Endothelial cell of umbilical vein (primary cell): ENCODE results near the gene JHY.

ENCODE experiments used
- EZH2 ChIP-seq: IDR thresholded peaks from 2 replicates; pipeline ENCODE4 v1.6.1; 2012; ENCODE audit warnings: borderline replicate concordance, low read depth, mild to moderate bottlenecking, moderate library complexity, low read length, inconsistent platforms; ENCODE audit not compliant: severe bottlenecking
- MYC ChIP-seq: IDR thresholded peaks from one replicate; pipeline ENCODE4 v1.6.1; 2011; ENCODE audit warnings: mild to moderate bottlenecking, low read depth, low read length
- POLR2A ChIP-seq: IDR thresholded peaks from 2 replicates; pipeline ENCODE4 v1.6.1; 2012; ENCODE audit warnings: low read depth, mild to moderate bottlenecking, control low read depth, low read length
- POLR2AphosphoS5 ChIP-seq: IDR thresholded peaks from 2 replicates; pipeline ENCODE4 v1.6.1; 2012; ENCODE audit warnings: low read depth, mild to moderate bottlenecking, control low read depth, low read length, moderate library complexity; ENCODE audit not compliant: insufficient read depth
- TF ChIP-seq, protein P1 (sequence below), 2 donors: IDR thresholded peaks; 1 replicate in 1 of 2; 2 replicates in 1 of 2; pipeline ENCODE4 v1.5.1; 2011; ENCODE audit warnings: low read length in 2 of 2, mild to moderate bottlenecking in 2 of 2, moderate library complexity in 2 of 2, control low read depth in 1 of 2, inconsistent platforms in 1 of 2, low read depth in 1 of 2; ENCODE audit not compliant: insufficient read depth in 1 of 2; ENCODE audit errors: extremely low read depth in 1 of 2
- TF ChIP-seq, protein P2 (sequence below): IDR thresholded peaks from 2 replicates; pipeline ENCODE4 v1.6.1; 2011; ENCODE audit not compliant: insufficient read depth, insufficient read length

- TF ChIP-seq, protein P1, sequence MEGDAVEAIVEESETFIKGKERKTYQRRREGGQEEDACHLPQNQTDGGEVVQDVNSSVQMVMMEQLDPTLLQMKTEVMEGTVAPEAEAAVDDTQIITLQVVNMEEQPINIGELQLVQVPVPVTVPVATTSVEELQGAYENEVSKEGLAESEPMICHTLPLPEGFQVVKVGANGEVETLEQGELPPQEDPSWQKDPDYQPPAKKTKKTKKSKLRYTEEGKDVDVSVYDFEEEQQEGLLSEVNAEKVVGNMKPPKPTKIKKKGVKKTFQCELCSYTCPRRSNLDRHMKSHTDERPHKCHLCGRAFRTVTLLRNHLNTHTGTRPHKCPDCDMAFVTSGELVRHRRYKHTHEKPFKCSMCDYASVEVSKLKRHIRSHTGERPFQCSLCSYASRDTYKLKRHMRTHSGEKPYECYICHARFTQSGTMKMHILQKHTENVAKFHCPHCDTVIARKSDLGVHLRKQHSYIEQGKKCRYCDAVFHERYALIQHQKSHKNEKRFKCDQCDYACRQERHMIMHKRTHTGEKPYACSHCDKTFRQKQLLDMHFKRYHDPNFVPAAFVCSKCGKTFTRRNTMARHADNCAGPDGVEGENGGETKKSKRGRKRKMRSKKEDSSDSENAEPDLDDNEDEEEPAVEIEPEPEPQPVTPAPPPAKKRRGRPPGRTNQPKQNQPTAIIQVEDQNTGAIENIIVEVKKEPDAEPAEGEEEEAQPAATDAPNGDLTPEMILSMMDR (IDR thresholded peaks at IDR 0.05; ENCODE audit: extremely low read depth in 1 of 2, insufficient read depth in 1 of 2, low read depth in 1 of 2, low read length in 2 of 2) = no peak
- TF ChIP-seq MYC (no peak), POLR2A (no peak), POLR2AphosphoS5 (no peak), EZH2 (no peak)
- TF ChIP-seq, protein P2, sequence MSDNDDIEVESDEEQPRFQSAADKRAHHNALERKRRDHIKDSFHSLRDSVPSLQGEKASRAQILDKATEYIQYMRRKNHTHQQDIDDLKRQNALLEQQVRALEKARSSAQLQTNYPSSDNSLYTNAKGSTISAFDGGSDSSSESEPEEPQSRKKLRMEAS = no peak
Measured at GRCh38 chr11:122847466-122847865, 35.1 kb upstream of the JHY start.
